MM.1S (cell line): Measurements from ENCODE around the gene AP2M1.
A peak's percentile ranks its signal among the peaks of the same experiment; 100 is the strongest.

Experiments used
- EZH2 ChIP-seq: fragments of 300-600 bp; sonication (generic); optimal IDR thresholded peaks from 2 replicates; pipeline ENCODE3; 2017; ENCODE audit warnings: low read depth, mild to moderate bottlenecking, antibody characterized with exemption, low read length, mixed read lengths
- EZH2phosphoT487 ChIP-seq: fragments of 300-600 bp; sonication (generic); IDR thresholded peaks from 2 replicates; pipeline ENCODE4 v1.6.1; 2018; ENCODE audit warnings: antibody characterized with exemption, low read length
- TF ChIP-seq, protein P1 (sequence below): fragments of 300-600 bp; sonication (generic); IDR thresholded peaks from 2 replicates; pipeline ENCODE4 v1.5.1; 2016; ENCODE audit warnings: antibody characterized with exemption, low read length, mixed read lengths

- TF ChIP-seq, protein P1, sequence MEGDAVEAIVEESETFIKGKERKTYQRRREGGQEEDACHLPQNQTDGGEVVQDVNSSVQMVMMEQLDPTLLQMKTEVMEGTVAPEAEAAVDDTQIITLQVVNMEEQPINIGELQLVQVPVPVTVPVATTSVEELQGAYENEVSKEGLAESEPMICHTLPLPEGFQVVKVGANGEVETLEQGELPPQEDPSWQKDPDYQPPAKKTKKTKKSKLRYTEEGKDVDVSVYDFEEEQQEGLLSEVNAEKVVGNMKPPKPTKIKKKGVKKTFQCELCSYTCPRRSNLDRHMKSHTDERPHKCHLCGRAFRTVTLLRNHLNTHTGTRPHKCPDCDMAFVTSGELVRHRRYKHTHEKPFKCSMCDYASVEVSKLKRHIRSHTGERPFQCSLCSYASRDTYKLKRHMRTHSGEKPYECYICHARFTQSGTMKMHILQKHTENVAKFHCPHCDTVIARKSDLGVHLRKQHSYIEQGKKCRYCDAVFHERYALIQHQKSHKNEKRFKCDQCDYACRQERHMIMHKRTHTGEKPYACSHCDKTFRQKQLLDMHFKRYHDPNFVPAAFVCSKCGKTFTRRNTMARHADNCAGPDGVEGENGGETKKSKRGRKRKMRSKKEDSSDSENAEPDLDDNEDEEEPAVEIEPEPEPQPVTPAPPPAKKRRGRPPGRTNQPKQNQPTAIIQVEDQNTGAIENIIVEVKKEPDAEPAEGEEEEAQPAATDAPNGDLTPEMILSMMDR: peak; percentile 31; the same call in 1 of the 2 replicates
- TF ChIP-seq EZH2: no peak
- TF ChIP-seq EZH2phosphoT487: no peak
Observed at GRCh38 chr3:184229394-184230080, 54.9 kb downstream of the AP2M1 start, which contains the start of gene VWA5B2.
